ENCODE measurements around the gene ADARB2. TPM values are rescaled to one million over a fixed set of nuclear protein-coding genes. Genes with fewer than 3 reads are reported as not detected.

ADARB2 gene
- total RNA-seq, 1 experiment from 2014 or later = not detected

DNA sequence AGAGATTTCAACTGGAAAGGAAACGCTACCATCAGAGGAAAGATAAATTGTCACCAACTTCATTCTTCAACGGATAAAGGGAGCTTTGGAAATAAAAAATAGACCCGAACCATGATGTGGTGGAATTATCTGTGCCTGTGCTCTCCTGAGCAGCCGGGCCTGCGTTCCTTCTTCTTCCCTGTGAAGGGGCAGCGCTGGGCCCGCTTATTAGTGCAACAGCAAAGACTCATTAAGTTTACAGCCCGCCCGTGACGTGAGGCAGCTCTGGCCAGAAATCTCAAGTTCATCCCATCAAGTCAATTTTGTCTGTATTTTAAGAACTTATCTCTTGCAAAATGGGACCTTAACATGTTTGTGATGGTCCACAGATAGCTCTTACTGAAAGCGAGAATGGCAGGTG, 193.7 kb downstream of the ADARB2 start:
- no peaks in the 10 kb centered on the region for H3K4me1 Mint-ChIP-seq (ENCODE audit: low read depth, unreplicated experiment)
- CTCF ChIA-PET = no interaction called here
- H3K4me3 Mint-ChIP-seq (ENCODE audit: low read depth, unreplicated experiment) = no peak overlapping the region

GRCh38 chr10:1542941-1543340, 194.4 kb downstream of the ADARB2 start:
- BruUV-seq (replicated peaks) = no TSS peak
- intact Hi-C loops (cut with micrococcal nuclease; ENCODE audit: unreplicated experiment) = no loop called here

More for the DNA sequence above, 193.7 kb downstream of the ADARB2 start:
- TF ChIP-seq, protein P1, sequence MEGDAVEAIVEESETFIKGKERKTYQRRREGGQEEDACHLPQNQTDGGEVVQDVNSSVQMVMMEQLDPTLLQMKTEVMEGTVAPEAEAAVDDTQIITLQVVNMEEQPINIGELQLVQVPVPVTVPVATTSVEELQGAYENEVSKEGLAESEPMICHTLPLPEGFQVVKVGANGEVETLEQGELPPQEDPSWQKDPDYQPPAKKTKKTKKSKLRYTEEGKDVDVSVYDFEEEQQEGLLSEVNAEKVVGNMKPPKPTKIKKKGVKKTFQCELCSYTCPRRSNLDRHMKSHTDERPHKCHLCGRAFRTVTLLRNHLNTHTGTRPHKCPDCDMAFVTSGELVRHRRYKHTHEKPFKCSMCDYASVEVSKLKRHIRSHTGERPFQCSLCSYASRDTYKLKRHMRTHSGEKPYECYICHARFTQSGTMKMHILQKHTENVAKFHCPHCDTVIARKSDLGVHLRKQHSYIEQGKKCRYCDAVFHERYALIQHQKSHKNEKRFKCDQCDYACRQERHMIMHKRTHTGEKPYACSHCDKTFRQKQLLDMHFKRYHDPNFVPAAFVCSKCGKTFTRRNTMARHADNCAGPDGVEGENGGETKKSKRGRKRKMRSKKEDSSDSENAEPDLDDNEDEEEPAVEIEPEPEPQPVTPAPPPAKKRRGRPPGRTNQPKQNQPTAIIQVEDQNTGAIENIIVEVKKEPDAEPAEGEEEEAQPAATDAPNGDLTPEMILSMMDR (IDR thresholded peaks at IDR 0.05; ENCODE audit: unreplicated experiment) = no peak
- Mint-ChIP-seq H3K27me3 (ENCODE audit: unreplicated experiment) (peaks cover 8% of the 10 kb centered on the region), H3K27ac (ENCODE audit: unreplicated experiment) (no peak overlapping the region), H3K9me3 (ENCODE audit: low read depth, unreplicated experiment) (peaks cover 3% of the 10 kb centered on the region), H3K36me3 (ENCODE audit: insufficient read depth, unreplicated experiment) (no peaks in the 10 kb centered on the region)
- BruUV-seq (replicated peaks) = no TSS peak
- intact Hi-C loops (cut with micrococcal nuclease; ENCODE audit: unreplicated experiment) = no loop called here
- no peak for DNase-seq

DNA sequence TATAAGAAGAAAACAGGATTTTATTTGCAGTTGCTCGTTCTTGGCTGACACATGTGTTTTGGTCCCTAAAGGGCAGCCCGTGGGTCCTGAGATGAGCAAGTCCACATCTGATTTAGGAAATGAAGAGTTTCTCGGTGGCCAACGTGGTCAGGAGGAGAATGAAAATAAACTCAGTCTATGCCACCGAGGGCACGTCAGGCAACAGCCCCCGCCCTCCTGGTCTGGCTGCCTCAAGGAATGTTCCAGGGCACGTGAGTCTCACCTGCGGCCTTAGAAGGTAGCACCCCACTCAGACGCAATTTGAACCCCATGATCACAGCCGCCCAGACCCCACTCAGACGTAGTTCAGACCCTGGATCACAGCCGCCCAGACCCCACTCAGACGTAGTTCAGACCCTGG, 197.2 kb downstream of the ADARB2 start:
- no peaks in the 10 kb centered on the region for H3K9me3 Mint-ChIP-seq (ENCODE audit: low read depth, unreplicated experiment)
- TF ChIP-seq, protein P1 (IDR thresholded peaks at IDR 0.05; ENCODE audit: unreplicated experiment) = no peak
- H3K4me3 Mint-ChIP-seq (ENCODE audit: low read depth, unreplicated experiment) = no peak overlapping the region
- DNase-seq = no peak
- no TSS peak for BruUV-seq (replicated peaks)
- H3K27me3 Mint-ChIP-seq (ENCODE audit: unreplicated experiment) = no peaks in the 10 kb centered on the region
- CTCF ChIA-PET = no interaction called here
- H3K36me3 Mint-ChIP-seq (ENCODE audit: insufficient read depth, unreplicated experiment) = no peaks in the 10 kb centered on the region
- no peak overlapping the region for H3K27ac Mint-ChIP-seq (ENCODE audit: unreplicated experiment)
- intact Hi-C loops (cut with micrococcal nuclease; ENCODE audit: unreplicated experiment) = no loop called here
- H3K4me1 Mint-ChIP-seq (ENCODE audit: low read depth, unreplicated experiment) = no peaks in the 10 kb centered on the region

More at GRCh38 chr10:1542941-1543340, 194.4 kb downstream of the ADARB2 start:
- peaks cover 1% of the 10 kb centered on the region for H3K27me3 Mint-ChIP-seq (ENCODE audit: unreplicated experiment)
- H3K9me3 Mint-ChIP-seq (ENCODE audit: low read depth, unreplicated experiment) = no peaks in the 10 kb centered on the region
- CTCF ChIA-PET = no interaction called here
- H3K4me3 Mint-ChIP-seq (ENCODE audit: low read depth, unreplicated experiment) = no peak overlapping the region
- no peaks in the 10 kb centered on the region for H3K36me3 Mint-ChIP-seq (ENCODE audit: insufficient read depth, unreplicated experiment)
- H3K27ac Mint-ChIP-seq (ENCODE audit: unreplicated experiment) = no peak overlapping the region
- no peaks in the 10 kb centered on the region for H3K4me1 Mint-ChIP-seq (ENCODE audit: low read depth, unreplicated experiment)
- no peak for DNase-seq
- TF ChIP-seq, protein P1 (IDR thresholded peaks at IDR 0.05; ENCODE audit: unreplicated experiment) = no peak

DNA sequence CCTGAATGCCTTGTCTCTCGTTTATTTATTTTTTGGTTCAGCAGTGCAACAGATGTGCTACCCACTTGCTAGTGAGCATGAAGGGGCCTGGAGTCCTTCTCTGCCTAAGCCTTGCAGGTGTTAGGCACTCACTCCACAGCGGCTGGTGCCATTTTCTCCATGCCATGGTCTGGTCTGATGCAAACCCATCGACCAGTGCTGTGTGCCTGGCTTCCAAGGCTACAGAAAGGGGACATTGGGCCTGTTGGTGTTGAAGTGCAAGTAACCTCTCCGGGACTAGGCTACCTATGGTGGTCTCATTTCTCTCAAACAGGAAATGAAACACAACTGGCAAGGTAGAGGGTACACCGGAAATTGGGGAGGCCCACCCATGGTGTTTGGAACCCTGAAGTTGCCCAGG, 198.1 kb downstream of the ADARB2 start:
- CTCF ChIA-PET = no interaction called here
- no peak overlapping the region for H3K4me3 Mint-ChIP-seq (ENCODE audit: low read depth, unreplicated experiment)
- no TSS peak for BruUV-seq (replicated peaks)
- intact Hi-C loops (cut with micrococcal nuclease; ENCODE audit: unreplicated experiment) = no loop called here
- no peak for DNase-seq
- TF ChIP-seq, protein P1 (IDR thresholded peaks at IDR 0.05; ENCODE audit: unreplicated experiment) = no peak
- H3K36me3 Mint-ChIP-seq (ENCODE audit: insufficient read depth, unreplicated experiment) = no peaks in the 10 kb centered on the region
- H3K9me3 Mint-ChIP-seq (ENCODE audit: low read depth, unreplicated experiment) = peaks cover 3% of the 10 kb centered on the region
- no peak overlapping the region for H3K27ac Mint-ChIP-seq (ENCODE audit: unreplicated experiment)
- no peaks in the 10 kb centered on the region for H3K27me3 Mint-ChIP-seq (ENCODE audit: unreplicated experiment)
- no peaks in the 10 kb centered on the region for H3K4me1 Mint-ChIP-seq (ENCODE audit: low read depth, unreplicated experiment)

Data from Calu3 (cell line).